Ascending aorta (tissue), 2 donors: Measurements from ENCODE around the gene ARHGAP9. TPM values are rescaled to one million over a fixed set of nuclear protein-coding genes. Genes with fewer than 3 reads are reported as not detected.
"Not testable (repeated sequence)": the region's sequence is repeated elsewhere in the genome, so short reads cannot be mapped to it uniquely, and the experiment has no call there.

Source experiments
- DNase-seq, 2 donors: peaks; one replicate each; pipeline ENCODE4 v3.0.0-alpha.2; 2019; ENCODE audit warnings: low spot score in 2 of 2
- H3K27ac ChIP-seq, 2 donors: fragments of 200-600 bp; sonication (generic); one replicate each; pipeline ENCODE4 v1.5.1; 2016 to 2017; ENCODE audit warnings: mild to moderate bottlenecking in 1 of 2
- H3K27me3 ChIP-seq: fragments of 200-600 bp; sonication (generic); one replicate; pipeline ENCODE4 v1.5.1; 2017
- H3K36me3 ChIP-seq, 2 donors: fragments of 200-600 bp; sonication (generic); one replicate each; pipeline ENCODE4 v1.5.1; 2016
- H3K4me1 ChIP-seq, 2 donors: fragments of 200-600 bp; sonication (generic); one replicate each; pipeline ENCODE4 v1.5.1; 2016 to 2017; ENCODE audit warnings: mild to moderate bottlenecking in 1 of 2
- H3K4me3 ChIP-seq, 2 donors: fragments of 200-600 bp; sonication (generic); one replicate each; pipeline ENCODE4 v1.5.1; 2016 to 2017; ENCODE audit warnings: mild to moderate bottlenecking in 1 of 2
- H3K9me3 ChIP-seq, 2 donors: fragments of 200-600 bp; sonication (generic); one replicate each; pipeline ENCODE4 v1.5.1; 2016
- intact Hi-C: fragments of 100-400 bp; cut with DNase I; formaldehyde crosslinking; loops from one replicate; pipeline ENCODE4 v1.15.1; 2023
- total RNA-seq: library from RNA; depleted of rRNA; stranded (reverse); fragments of >200 nt; gene quantifications from one replicate; pipeline ENCODE4 v1.1.0, GENCODE V29; 2016
- TF ChIP-seq, protein P1 (sequence below), 3 experiments: fragments of 200-600 bp in 2 of 3; fragments of 450-650 bp in 1 of 3; sonication (generic) in 2 of 3; IDR thresholded peaks; one replicate each; pipeline ENCODE4 v1.5.1; 2016 to 2019; ENCODE audit warnings: antibody characterized with exemption in 3 of 3, mild to moderate bottlenecking in 1 of 3, moderate library complexity in 1 of 3

The ARHGAP9 gene
- total RNA-seq, 1 donor from 2014 or later, result 21.6 TPM

DNA sequence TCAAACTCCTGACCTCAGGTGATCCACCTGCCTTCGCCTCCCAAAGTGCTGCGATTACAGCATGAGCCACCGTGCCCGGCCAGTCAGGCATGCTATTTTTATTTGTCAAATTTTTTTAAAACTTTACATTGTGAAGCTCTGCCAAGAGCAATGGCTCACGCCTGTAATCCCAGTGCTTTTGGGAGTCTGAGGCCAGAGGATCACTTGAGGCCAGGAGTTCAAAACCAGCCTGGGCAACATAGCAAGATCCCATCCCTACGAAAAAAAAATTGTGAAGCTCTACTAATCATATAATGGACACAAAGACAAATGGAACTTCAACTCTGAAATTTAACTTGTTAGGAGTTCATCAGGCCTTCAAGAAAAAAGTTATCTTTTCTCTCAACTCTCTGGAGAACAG, 50.7 kb downstream of the ARHGAP9 start:
- Histone ChIP-seq H3K9me3 (no peaks in the 10 kb centered on the region), H3K4me1 (peaks cover 6 to 7% of the 10 kb centered on the region in 2 donors), H3K27me3 (no peaks in the 10 kb centered on the region), H3K27ac (peak overlapping the region; percentile 94 to 100), H3K4me3 (no peak overlapping the region), H3K36me3 (peaks cover 0 to 6% of the 10 kb centered on the region in 2 donors)
- DNase-seq, result no peak
- intact Hi-C loops, result no loop called here
- TF ChIP-seq, protein P1, sequence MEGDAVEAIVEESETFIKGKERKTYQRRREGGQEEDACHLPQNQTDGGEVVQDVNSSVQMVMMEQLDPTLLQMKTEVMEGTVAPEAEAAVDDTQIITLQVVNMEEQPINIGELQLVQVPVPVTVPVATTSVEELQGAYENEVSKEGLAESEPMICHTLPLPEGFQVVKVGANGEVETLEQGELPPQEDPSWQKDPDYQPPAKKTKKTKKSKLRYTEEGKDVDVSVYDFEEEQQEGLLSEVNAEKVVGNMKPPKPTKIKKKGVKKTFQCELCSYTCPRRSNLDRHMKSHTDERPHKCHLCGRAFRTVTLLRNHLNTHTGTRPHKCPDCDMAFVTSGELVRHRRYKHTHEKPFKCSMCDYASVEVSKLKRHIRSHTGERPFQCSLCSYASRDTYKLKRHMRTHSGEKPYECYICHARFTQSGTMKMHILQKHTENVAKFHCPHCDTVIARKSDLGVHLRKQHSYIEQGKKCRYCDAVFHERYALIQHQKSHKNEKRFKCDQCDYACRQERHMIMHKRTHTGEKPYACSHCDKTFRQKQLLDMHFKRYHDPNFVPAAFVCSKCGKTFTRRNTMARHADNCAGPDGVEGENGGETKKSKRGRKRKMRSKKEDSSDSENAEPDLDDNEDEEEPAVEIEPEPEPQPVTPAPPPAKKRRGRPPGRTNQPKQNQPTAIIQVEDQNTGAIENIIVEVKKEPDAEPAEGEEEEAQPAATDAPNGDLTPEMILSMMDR (IDR thresholded peaks at IDR 0.05), result no peak

DNA sequence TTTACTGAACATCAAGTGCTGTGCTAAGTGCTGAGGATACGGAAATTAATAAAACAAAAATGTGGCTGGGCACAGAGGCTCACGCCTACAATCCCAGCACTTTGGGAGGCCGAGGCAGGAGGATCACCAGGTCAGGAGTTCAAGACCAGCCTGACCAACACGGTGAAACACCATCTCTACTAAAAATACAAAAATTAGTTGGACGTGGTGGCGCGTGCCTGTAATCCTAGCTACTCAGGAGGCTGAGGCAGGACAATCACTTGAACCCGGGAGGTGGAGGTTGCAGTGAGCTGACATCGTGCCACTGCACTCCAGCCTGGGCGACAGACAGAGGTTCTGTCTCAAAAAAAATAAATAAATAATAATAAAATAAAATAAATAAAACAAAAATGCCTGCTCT, 52.7 kb downstream of the ARHGAP9 start:
- peaks cover 0 to 21% of the 10 kb centered on the region in 2 donors for H3K36me3 ChIP-seq
- H3K27ac ChIP-seq, H3K27me3 ChIP-seq, H3K4me1 ChIP-seq, H3K9me3 ChIP-seq, DNase-seq, intact Hi-C loops, H3K4me3 ChIP-seq: not testable (repeated sequence)

Other genes starting within 250 kb of the ARHGAP9 start
- not detected for gene STAC3, start 228.7 kb downstream of the ARHGAP9 start, total RNA-seq
- 49.5 TPM for gene R3HDM2, start 48.8 kb downstream of the ARHGAP9 start, total RNA-seq
- not detected for gene INHBC, start 45.1 kb downstream of the ARHGAP9 start, total RNA-seq
- not detected for gene INHBE, start 24.6 kb downstream of the ARHGAP9 start, total RNA-seq
- 2.8 TPM for gene GLI1, start 20.1 kb downstream of the ARHGAP9 start, total RNA-seq
- 78.0 TPM for gene MARS1, start 8.2 kb upstream of the ARHGAP9 start, total RNA-seq
- gene DDIT3, start 40.6 kb upstream of the ARHGAP9 start, total RNA-seq, result 0.64 TPM
- 48.5 TPM for gene MBD6, start 43.0 kb upstream of the ARHGAP9 start, total RNA-seq
- 116 TPM for gene DCTN2, start 67.3 kb upstream of the ARHGAP9 start, total RNA-seq
- gene KIF5A, start 70.2 kb upstream of the ARHGAP9 start, total RNA-seq, result not detected
- gene PIP4K2C, start 111.3 kb upstream of the ARHGAP9 start, total RNA-seq, result 153 TPM
- gene DTX3, start 125.0 kb upstream of the ARHGAP9 start, total RNA-seq, result 33.5 TPM
- 47.8 TPM for gene ARHGEF25, start 131.6 kb upstream of the ARHGAP9 start, total RNA-seq
- gene B4GALNT1, start 153.3 kb upstream of the ARHGAP9 start, total RNA-seq, result 16.6 TPM
- 233 TPM for gene OS9, start 214.3 kb upstream of the ARHGAP9 start, total RNA-seq